Testis (tissue), 2 donors: ENCODE results near the gene TPCN2.

Experiments
- CTCF ChIP-seq, 3 experiments: fragments of 450-650 bp in 2 of 3; fragments of 200-600 bp in 1 of 3; sonication (generic) in 1 of 3; IDR thresholded peaks; one replicate each; pipeline ENCODE4 v1.5.1; 2016 to 2019; ENCODE audit warnings: antibody characterized with exemption in 3 of 3, mild to moderate bottlenecking in 2 of 3, moderate library complexity in 1 of 3
- POLR2A ChIP-seq: fragments of 450-650 bp; IDR thresholded peaks from one replicate; pipeline ENCODE4 v1.6.1; 2017; ENCODE audit warnings: antibody characterized with exemption, mild to moderate bottlenecking, moderate library complexity

DNA sequence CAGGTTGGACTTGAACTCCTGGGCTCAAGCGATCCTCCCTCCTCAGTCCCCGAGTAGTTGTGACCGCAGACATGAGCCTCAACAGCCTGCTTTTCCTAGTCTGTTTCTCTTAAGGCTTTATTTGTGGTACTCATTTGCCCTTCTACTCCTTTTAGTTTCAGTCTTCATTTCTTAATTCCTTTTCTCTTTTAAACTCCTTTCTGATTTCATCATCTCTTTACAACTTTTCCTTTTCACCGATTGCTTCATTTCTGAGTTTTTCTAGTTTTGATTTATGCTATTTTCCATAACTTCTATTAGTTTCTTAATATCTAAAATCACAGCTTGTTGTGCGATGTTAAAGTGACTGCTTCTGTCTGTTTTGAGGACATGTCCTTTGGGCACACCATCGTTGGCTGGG, 18.4 kb upstream of the TPCN2 start:
- TF ChIP-seq POLR2A (no peak), CTCF (IDR thresholded peaks at IDR 0.05) (no peak)
